ENCODE measurements around the gene FOXJ2.
"Not testable (repeated sequence)": the region's sequence is repeated elsewhere in the genome, so short reads cannot be mapped to it uniquely, and the experiment has no call there.

The FOXJ2 gene

GRCh38 chr12:8032242-8033152 is at the start of gene FOXJ2:
Gene FOXJ2, plus strand, starts transcription at chr12:8032716. Its CDS starts 7,117 bp downstream, at chr12:8039833.
- no peak for DNase-seq

GRCh38 chr12:7983019-7983418 is 49.5 kb upstream of the FOXJ2 start:
- not testable (repeated sequence) for DNase-seq

- DNase-seq = not testable (repeated sequence)
Measured at GRCh38 chr12:7983460-7983859, 49.1 kb upstream of the FOXJ2 start.

GRCh38 chr12:7984900-7985299 is 47.6 kb upstream of the FOXJ2 start:
- DNase-seq = no peak

GRCh38 chr12:7985802-7986418 is 46.6 kb upstream of the FOXJ2 start:
- no peak for DNase-seq

- no peak for DNase-seq
Measured at GRCh38 chr12:7989827-7990491, 42.6 kb upstream of the FOXJ2 start.

- no peak for DNase-seq
Measured at GRCh38 chr12:7991535-7991934, 41.0 kb upstream of the FOXJ2 start.

- no peak for DNase-seq
Measured at GRCh38 chr12:7994731-7995205, 37.7 kb upstream of the FOXJ2 start.

- DNase-seq = peak; percentile 40
Measured at GRCh38 chr12:7995266-7995963, 37.1 kb upstream of the FOXJ2 start.

- DNase-seq = not testable (repeated sequence)
Measured at GRCh38 chr12:8000827-8001226, 31.7 kb upstream of the FOXJ2 start.

- DNase-seq = not testable (repeated sequence)
Measured at GRCh38 chr12:8001496-8001895, 31.0 kb upstream of the FOXJ2 start.

GRCh38 chr12:8004897-8005296 is 27.6 kb upstream of the FOXJ2 start:
- not testable (repeated sequence) for DNase-seq

GRCh38 chr12:8011331-8011730 is 21.2 kb upstream of the FOXJ2 start:
- DNase-seq = no peak

GRCh38 chr12:8012651-8013309 is 19.7 kb upstream of the FOXJ2 start:
- no peak for DNase-seq

- DNase-seq = no peak
Measured at GRCh38 chr12:8014836-8015235, 17.7 kb upstream of the FOXJ2 start.

- not testable (repeated sequence) for DNase-seq
Measured at GRCh38 chr12:8018213-8018612, 14.3 kb upstream of the FOXJ2 start.

GRCh38 chr12:8018666-8019581 is 13.6 kb upstream of the FOXJ2 start:
- DNase-seq = peak; percentile 31

GRCh38 chr12:8026291-8026900 is 6.1 kb upstream of the FOXJ2 start:
- DNase-seq = peak; percentile 92

- DNase-seq = no peak
Measured at GRCh38 chr12:8027856-8028255, 4.7 kb upstream of the FOXJ2 start.

- DNase-seq = no peak
Measured at GRCh38 chr12:8028267-8028666, 4.2 kb upstream of the FOXJ2 start.

GRCh38 chr12:8030189-8030588 is 2.3 kb upstream of the FOXJ2 start:
- no peak for DNase-seq

All from NCI-H524 treated with DMSO at 0.1 percent for 48 hours (cell line).